Mesothelial cell of epicardium (in vitro differentiated cells): ENCODE results near the gene ZSCAN9. TPM values are rescaled to one million over a fixed set of nuclear protein-coding genes. Genes with fewer than 3 reads are reported as not detected.

ENCODE experiments used
- DNase-seq, 2 experiments: peaks; one replicate each; pipeline ENCODE4 v3.0.0; 2021; ENCODE audit warnings: low spot score in 2 of 2; ENCODE audit not compliant: unreplicated experiment in 2 of 2
- H3K27ac Mint-ChIP-seq: 2 replicates; pipeline ENCODE4 v1.8.0; 2021; ENCODE audit warnings: mixed read lengths
- H3K27me3 Mint-ChIP-seq: 2 replicates; pipeline ENCODE4 v1.8.0; 2021; ENCODE audit warnings: low read depth, mixed read lengths
- H3K36me3 Mint-ChIP-seq: 2 replicates; pipeline ENCODE4 v1.8.0; 2021; ENCODE audit warnings: mixed read lengths
- H3K4me1 Mint-ChIP-seq: 2 replicates; pipeline ENCODE4 v1.8.0; 2021; ENCODE audit warnings: mixed read lengths
- H3K4me3 Mint-ChIP-seq: 2 replicates; pipeline ENCODE4 v1.8.0; 2021; ENCODE audit warnings: mild to moderate bottlenecking, moderate library complexity, mixed read lengths
- H3K9me3 Mint-ChIP-seq: 2 replicates; pipeline ENCODE4 v1.8.0; 2021; ENCODE audit warnings: mixed read lengths
- total RNA-seq: library from RNA; stranded (reverse); gene quantifications from 3 replicates; pipeline ENCODE4 v1.2.1, GENCODE V29; 2021
- TF ChIP-seq, protein P1 (sequence below): fragments of 200-600 bp; sonication (generic); IDR thresholded peaks from one replicate; pipeline ENCODE4 v1.5.0; 2021; ENCODE audit warnings: antibody characterized with exemption; ENCODE audit not compliant: unreplicated experiment

Gene ZSCAN9
- total RNA-seq, 1 donor from 2014 or later = 27.9 TPM

DNA sequence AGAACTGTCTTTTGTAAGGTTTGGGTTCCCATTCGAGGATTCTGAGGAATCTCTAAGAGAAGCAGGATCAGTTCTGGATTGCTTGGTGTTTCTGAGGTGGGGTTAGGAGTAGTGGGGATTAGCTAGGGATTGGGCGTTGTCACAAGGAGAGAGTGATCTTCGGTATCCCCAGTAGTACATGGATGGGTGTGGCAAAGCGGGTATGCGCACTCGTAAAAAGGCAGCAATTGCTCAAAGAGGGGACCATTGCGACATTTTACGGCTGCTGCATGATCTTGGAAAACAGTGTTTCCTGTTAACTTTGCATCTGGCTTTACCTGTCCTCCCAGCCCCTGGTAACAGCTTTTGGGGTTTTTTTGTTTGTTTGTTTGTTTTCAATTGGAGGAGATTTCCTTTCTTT, 9.7 kb upstream of the ZSCAN9 start:
- Mint-ChIP-seq H3K9me3 (no peaks in the 10 kb centered on the region), H3K36me3 (no peaks in the 10 kb centered on the region), H3K27ac (no peak overlapping the region), H3K4me1 (peaks cover 9% of the 10 kb centered on the region), H3K4me3 (no peak overlapping the region), H3K27me3 (peaks cover 69% of the 10 kb centered on the region)
- TF ChIP-seq, protein P1, sequence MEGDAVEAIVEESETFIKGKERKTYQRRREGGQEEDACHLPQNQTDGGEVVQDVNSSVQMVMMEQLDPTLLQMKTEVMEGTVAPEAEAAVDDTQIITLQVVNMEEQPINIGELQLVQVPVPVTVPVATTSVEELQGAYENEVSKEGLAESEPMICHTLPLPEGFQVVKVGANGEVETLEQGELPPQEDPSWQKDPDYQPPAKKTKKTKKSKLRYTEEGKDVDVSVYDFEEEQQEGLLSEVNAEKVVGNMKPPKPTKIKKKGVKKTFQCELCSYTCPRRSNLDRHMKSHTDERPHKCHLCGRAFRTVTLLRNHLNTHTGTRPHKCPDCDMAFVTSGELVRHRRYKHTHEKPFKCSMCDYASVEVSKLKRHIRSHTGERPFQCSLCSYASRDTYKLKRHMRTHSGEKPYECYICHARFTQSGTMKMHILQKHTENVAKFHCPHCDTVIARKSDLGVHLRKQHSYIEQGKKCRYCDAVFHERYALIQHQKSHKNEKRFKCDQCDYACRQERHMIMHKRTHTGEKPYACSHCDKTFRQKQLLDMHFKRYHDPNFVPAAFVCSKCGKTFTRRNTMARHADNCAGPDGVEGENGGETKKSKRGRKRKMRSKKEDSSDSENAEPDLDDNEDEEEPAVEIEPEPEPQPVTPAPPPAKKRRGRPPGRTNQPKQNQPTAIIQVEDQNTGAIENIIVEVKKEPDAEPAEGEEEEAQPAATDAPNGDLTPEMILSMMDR = no peak
- DNase-seq = no peak

DNA sequence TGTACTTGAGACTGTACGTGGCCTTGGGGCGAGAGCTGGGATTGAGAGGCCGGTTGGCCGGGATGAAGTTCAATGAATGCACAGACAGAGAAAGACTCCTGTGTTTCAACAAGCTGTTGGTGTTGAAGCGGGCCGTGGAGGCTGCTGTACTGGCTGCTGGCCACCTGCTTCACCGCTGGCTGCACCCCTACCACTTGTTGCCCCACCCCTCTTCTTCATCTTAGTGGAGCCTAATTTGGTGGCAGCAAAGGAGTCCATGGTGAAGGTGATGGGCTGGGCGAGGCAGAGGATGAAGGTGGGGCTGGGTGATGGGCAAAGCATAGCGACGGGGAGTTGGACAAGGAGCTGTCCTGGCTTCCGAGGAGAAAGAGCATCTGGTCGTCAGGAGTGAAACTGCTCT, 7.2 kb upstream of the ZSCAN9 start:
- Mint-ChIP-seq H3K4me3 (peak overlapping the region; percentile 76), H3K36me3 (no peaks in the 10 kb centered on the region), H3K9me3 (no peaks in the 10 kb centered on the region), H3K4me1 (peaks cover 4% of the 10 kb centered on the region), H3K27ac (no peak overlapping the region), H3K27me3 (peaks cover 66% of the 10 kb centered on the region)
- DNase-seq = peak in 1 of 2 experiments; percentile 40
- TF ChIP-seq, protein P1 = no peak

DNA sequence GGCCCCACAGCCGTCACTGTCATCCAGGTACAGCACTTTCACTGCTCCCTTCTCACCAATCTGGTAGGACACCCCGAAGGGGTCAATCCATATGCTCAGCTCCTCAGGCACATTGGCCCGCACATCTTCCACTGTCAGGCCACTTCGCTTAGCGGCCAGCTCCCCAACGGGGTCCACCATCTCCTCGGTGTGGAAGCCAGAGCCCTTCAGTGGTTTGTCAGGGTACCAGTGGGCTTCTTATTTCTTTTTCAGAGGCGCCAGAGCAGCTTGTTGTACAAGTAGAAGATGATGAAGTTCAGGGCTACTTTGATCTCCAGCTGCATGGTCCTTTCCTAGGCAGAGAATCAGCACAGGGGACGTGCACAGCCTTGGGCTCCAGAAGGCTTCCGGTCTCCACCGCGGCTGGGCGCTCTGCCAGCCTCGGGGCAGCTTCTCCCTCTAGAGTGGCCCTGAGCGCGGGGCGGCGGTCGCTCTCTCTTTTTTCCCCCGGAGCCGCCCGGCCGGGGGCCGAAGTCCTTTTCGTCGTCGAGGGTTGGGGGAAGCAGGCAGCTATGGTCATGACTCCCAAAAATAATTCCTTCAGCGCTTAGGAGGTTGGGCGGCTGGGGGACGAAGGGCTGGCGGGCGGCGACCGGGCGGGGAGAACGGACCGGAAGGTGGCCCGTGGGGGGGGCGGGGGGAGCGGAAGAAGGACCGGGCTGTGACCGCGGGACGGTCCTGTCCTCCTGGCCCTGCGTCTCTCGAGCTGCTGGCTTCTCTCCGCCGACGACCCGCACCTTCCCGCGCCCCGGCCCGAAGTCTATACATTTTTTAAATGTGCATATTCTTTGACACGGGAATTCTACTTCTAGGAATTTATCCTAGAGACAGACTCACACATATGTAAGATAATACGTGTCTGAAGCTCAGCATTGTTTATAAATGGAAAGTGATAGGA, 6.5 kb upstream of the ZSCAN9 start:
- peak overlapping the region; percentile 47 for H3K27ac Mint-ChIP-seq
- no peaks in the 10 kb centered on the region for H3K36me3 Mint-ChIP-seq
- H3K9me3 Mint-ChIP-seq = no peaks in the 10 kb centered on the region
- peaks cover 65% of the 10 kb centered on the region for H3K27me3 Mint-ChIP-seq
- TF ChIP-seq, protein P1 = no peak
- peak overlapping the region; percentile 76 for H3K4me3 Mint-ChIP-seq
- DNase-seq = peak; percentile 42 to 59
- peaks cover 4% of the 10 kb centered on the region for H3K4me1 Mint-ChIP-seq

DNA sequence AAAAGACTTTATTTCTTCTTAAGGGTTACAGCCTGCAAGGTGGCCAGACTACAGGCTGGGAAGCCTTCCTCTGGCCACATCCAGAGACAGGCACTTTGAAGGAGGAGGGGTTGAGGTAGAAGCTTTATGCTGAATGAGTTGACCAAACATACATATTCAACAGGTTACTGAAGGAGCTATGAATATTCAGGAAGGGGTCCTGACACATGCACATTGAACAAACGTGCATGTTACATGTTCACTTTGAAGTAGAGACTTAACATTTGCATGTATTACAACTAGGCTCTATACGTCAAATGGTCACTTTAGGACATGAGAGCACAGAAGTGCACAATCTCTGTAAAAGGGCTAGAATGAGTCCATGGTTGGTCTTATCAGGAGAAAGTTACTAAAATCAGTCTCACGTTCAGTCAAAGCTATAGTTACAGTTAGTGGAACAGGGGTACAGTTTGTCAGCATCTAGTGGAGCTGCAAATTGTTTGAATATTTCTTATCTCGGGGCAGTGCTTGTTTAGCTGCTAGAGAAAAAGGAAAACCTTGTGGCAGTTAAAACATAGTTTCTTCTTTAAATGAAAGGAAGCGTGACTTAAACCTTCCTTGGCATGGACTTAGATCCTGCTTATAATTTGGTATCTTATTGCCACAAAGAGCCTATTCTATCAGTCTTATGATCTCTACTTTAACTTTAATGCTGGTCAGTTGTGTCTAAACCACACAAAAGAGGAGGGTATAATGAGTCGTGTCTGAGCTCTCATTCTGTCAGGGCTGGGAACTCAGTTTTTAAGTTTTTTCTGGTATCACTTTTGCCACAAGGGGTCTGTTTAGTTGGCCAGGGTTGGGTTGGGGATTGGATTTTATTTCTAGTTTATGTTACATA, 4.6 kb upstream of the ZSCAN9 start:
- no peak for DNase-seq
- peaks cover 48% of the 10 kb centered on the region for H3K27me3 Mint-ChIP-seq
- H3K4me1 Mint-ChIP-seq = peaks cover 9% of the 10 kb centered on the region
- TF ChIP-seq, protein P1 = no peak
- H3K9me3 Mint-ChIP-seq = no peaks in the 10 kb centered on the region
- no peak overlapping the region for H3K27ac Mint-ChIP-seq
- H3K36me3 Mint-ChIP-seq = no peaks in the 10 kb centered on the region
- H3K4me3 Mint-ChIP-seq = no peak overlapping the region

DNA sequence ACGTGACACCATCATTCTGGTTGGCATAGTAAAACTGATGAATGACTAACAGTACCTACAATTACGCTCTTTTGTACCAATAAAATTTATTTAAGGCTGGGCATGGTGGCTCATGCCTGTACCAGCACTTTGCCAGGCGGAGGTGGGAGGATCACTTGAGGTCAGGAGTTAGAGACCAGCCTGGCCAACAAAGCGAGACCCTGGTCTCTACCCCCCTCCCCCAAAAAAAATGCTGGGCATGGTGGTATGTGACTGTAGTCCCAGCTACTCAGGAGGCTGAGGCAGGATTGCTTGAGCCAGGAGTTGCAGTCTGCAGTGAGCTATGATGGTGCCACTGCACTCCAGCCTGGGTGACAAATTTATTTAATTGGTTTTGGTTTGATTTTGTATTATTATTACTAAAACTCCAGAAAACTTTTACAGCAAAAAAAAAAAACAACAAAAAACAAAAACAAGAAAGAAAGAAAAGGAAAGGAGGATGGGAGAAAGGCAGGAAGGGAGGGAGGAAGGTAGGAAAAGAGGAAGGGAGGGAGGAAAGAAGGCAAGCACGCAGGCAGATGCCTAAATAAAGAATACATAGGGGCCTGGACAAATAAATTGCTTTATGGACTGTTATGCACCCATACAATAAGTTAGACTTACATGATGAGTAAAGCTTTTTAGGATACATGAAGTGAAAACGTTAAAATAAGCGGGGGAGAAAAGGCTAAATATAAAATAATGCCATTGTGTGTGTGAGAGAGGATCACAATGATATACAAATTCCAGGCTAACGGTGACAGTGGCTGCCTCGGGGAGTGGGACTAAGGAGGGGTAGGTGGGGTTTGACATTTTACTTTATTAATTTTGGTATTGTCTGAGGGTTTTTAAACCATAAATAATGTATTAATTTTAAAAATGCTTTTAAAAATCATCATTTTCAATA, 682 bp upstream of the ZSCAN9 start:
- Mint-ChIP-seq H3K4me3 (peak overlapping the region; percentile 92), H3K27me3 (peaks cover 33% of the 10 kb centered on the region), H3K9me3 (no peaks in the 10 kb centered on the region), H3K36me3 (peaks cover 18% of the 10 kb centered on the region), H3K4me1 (peaks cover 14% of the 10 kb centered on the region), H3K27ac (peak overlapping the region; percentile 98)
- no peak for DNase-seq
- TF ChIP-seq, protein P1 = no peak
